ENCODE results near the gene LRRC2. TPM values are rescaled to one million over a fixed set of nuclear protein-coding genes. Genes with fewer than 3 reads are reported as not detected.

Gene LRRC2
- total RNA-seq, 1 donor from 2014 or later = 0.15 TPM

GRCh38 chr3:46584598-46585467 lies 18.7 kb upstream of the LRRC2 start:
- intact Hi-C loops (cut with micrococcal nuclease) = no loop called here

- intact Hi-C loops (cut with micrococcal nuclease) = no loop called here
Observed at GRCh38 chr3:46580675-46581074, 14.6 kb upstream of the LRRC2 start.

- intact Hi-C loops (cut with micrococcal nuclease) = loop anchor here (5.0 kb wide), 1 partner anchor 1168 kb away; no protein-coding TSS in a partner anchor
Observed at GRCh38 chr3:46579756-46580286, 13.7 kb upstream of the LRRC2 start.

GRCh38 chr3:46578973-46579755 lies 13.1 kb upstream of the LRRC2 start:
- intact Hi-C loops (cut with micrococcal nuclease) = loop anchor here (5.0 kb wide), 1 partner anchor 1167 kb away; no protein-coding TSS in a partner anchor

DNA sequence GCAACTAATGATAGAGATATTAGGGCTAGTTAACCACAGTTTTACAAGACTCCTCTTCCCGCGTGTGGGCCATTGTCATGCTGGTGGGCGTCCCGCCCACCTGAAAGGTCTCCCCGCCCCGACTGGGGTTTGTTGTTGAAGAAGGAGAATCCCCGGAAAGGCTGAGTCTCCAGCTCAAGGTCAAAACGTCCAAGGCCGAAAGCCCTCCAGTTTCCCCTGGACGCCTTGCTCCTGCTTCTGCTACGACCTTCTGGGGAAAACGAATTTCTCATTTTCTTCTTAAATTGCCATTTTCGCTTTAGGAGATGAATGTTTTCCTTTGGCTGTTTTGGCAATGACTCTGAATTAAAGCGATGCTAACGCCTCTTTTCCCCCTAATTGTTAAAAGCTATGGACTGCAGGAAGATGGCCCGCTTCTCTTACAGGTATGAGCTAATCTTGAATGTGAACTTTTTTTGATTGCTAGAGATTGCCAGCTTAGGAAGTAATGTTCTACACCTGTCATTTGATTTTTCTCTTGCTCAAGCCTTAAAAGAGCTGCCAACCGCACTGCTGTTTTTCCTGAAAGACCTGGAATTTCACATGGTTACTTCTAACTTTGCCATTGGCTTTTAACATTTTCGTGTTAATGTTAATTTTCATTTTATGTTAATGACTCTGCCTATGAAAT lies 11.6 kb upstream of the LRRC2 start:
- intact Hi-C loops (cut with micrococcal nuclease) = loop anchor here (5.0 kb wide), 1 partner anchor 1165 kb away; no protein-coding TSS in a partner anchor

DNA sequence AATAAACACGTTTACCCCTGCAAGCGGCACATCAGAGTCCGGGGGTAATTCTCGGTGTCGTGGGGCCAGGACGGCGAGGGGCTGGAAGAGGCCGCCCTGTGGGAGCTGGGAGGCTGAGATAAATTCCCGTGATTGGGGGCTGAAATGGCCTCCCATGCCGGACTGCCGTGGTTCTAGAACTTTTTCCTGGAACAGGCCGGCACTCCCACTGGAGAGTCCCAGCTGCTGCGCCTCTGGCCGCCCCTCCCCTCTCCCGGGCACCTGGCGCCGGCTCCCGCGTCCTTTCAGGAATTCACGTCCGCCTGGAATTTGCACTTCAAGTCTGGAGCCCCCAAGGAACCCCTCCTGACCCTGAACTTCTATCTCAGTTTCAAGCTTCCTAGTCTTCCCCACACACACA lies 10.8 kb upstream of the LRRC2 start:
- intact Hi-C loops (cut with micrococcal nuclease) = loop anchor here (5.0 kb wide), 1 partner anchor 1165 kb away; no protein-coding TSS in a partner anchor

GRCh38 chr3:46576386-46576785 lies 10.3 kb upstream of the LRRC2 start:
- intact Hi-C loops (cut with micrococcal nuclease) = loop anchor here (5.0 kb wide), 1 partner anchor 1164 kb away; no protein-coding TSS in a partner anchor

DNA sequence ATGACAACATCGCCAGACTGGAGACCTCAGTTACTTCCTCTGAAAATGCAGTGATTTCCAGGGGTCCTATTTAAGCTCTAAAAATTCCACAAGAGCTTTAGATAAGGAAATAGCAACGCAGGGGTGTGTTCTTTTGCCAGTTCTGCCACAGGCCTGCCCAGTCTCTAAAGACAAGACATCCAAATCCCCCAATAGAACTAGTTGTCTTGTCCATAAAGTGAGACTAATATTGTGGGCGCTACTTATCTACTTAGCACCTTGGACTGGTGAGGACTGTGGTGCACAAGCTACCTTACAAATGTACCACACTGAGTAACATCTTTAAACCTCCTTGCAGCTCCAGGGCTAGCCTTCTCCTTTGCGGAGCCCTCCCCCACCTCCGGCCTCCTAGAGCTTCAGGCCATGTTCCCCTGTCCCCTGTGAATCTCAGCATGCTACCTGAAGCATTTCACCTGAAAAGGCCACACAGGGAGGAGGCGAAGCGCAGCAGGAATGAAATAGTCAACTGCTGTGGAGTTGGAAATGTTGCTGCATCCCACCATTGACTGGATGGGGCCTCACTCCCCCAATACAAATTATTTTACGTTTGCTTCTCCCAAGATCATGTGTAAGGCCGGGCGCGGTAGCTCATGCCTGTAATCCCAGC lies 9.6 kb upstream of the LRRC2 start:
- intact Hi-C loops (cut with micrococcal nuclease) = loop anchor here (5.0 kb wide), 1 partner anchor 1163 kb away; no protein-coding TSS in a partner anchor

GRCh38 chr3:46574881-46575576 lies 8.9 kb upstream of the LRRC2 start:
- intact Hi-C loops (cut with micrococcal nuclease) = loop anchor here (5.0 kb wide), 1 partner anchor 1163 kb away; no protein-coding TSS in a partner anchor

DNA sequence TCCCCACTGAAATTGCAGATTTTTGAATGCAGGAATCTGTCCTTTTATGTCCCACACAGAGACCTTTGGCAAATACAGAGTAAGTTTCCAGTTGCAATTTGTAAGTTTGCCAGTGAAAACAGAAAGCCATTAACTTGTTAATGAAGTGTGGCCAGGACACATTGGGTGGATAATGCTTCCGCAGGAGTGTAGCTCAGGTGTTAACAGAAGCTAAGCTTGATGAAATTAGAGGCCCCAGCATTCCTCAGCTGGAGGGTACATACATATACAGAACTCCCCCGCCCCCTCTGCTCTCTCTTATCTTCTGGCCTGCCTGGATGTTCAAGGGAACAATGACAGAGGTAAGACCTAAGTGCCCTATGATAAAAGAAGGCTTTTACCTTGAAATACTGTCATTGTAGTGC lies 8.1 kb upstream of the LRRC2 start:
- intact Hi-C loops (cut with micrococcal nuclease) = no loop called here

- intact Hi-C loops (cut with micrococcal nuclease) = no loop called here
Observed at GRCh38 chr3:46573701-46574100, 7.6 kb upstream of the LRRC2 start.

DNA sequence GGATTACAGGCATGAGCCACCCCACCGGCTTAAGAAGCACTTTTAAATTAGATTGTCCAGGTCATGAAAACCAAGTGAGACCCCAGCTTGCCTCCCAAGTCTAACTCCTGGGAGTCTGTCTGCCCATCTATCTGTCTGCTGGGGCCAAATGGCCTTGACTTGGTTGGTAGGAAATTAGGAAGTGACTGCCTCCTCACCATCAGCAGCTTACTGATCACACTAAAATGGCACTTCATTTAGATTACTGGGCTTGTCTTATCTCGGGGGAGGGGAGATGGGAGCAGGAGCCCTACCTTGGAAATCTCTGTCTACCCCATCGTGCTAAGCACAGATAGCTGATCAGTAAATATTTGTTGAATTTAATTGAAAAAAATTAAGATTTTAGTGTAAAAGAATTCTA lies 5.6 kb upstream of the LRRC2 start:
- intact Hi-C loops (cut with micrococcal nuclease) = no loop called here

- intact Hi-C loops (cut with micrococcal nuclease) = loop anchor here (2.0 kb wide), 2 partner anchors 23 to 77 kb away; no protein-coding TSS in a partner anchor
Observed at GRCh38 chr3:46565607-46566039, 479 bp downstream of the LRRC2 start.

GRCh38 chr3:46565077-46565476 lies 1.0 kb downstream of the LRRC2 start:
- intact Hi-C loops (cut with micrococcal nuclease) = no loop called here

DNA sequence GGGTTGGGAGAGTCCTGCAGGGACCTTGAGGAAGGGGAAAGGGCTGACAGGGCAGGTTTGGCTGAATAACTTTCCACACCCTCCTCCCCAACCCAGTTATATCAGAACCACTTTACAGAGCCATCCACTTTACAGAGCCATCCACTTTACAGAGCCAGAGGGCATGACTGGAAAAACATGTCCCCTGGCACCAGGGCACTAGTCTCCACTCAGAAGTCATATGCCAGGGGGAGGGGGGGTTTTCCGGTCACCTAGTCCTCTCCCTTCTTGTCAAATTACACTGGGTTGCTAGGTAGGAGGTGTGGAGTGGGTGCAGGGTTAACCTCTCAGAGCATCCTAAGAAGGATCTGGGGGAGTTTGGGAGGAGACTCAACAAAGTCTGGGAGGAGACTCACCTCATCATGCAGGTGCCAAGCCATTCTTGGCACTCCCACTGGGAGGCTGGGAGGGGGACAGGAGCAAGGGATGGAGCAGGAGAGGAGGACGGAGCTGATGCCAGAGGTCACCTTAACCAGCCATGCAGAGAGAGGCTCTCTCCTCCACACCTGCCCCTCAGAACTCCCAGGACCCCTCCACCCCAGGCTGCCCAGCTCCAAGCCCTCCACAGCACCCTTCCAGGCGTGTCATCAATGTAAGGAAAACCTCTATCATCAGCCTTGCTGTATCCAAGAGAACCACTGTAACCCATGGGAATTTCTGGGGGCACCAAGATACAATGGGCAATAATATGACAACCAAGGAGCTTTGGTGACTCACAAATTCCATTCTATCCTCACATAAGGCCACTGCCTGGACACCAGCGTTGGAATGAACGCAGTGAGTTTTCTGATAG lies 1.7 kb downstream of the LRRC2 start:
- intact Hi-C loops (cut with micrococcal nuclease) = no loop called here

- intact Hi-C loops (cut with micrococcal nuclease) = no loop called here
Observed at GRCh38 chr3:46561951-46562350, 4.2 kb downstream of the LRRC2 start.

DNA sequence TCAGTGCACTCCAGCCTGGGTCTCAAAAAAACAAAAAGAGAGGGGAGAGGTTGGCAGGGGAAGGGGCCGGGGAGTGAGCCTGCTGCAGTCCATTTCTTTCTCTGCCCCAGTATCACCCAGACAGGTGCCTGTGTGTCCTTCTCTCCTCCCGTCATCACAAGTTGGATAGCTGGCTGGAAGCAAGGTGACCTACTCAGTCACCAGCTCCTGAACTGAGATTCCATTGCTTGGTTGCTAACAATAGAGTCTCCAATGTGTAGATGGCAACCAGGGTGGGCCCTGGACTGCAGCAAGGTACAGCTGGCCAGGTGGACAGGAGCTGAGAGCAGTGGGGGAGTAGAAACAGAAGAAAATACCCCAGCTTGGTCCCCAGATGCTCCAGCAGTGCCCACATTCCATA lies 4.6 kb downstream of the LRRC2 start:
- intact Hi-C loops (cut with micrococcal nuclease) = no loop called here

DNA sequence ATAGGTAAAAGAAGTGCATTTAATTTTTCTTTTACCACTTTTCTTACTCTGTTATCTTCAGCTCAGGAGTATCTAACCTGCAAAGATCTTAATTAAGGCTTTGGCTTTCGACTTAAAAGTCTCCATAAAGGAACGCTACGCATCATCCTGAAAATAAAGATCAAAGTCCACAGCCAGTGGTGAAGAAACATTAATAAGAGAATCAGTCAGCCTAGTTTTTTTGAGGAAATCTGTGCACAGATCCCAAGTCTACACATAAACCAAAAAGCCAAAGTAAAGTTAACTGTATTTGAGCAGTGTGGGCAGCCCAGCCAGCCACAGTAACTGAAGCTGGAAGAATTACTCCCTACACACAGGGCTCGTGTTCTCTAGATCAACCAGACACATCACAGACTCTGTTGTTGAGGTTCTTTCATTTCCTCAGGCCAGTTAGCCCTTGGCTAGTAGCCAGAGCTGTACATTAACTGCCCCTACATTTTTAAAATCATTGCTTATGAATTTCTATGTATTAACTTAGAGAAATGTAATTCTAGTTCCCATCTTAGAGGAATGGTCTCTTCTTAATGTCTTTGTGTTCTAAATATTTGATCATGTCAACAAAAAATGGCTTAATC lies 6.9 kb downstream of the LRRC2 start:
- intact Hi-C loops (cut with micrococcal nuclease) = loop anchor here (5.0 kb wide), 1 partner anchor 482 kb away; no protein-coding TSS in a partner anchor
